HepG2 (cell line): ENCODE data around the gene SHISA9. TPM values are rescaled to one million over a fixed set of nuclear protein-coding genes. Genes with fewer than 3 reads are reported as not detected.

Experiments used
- ATAC-seq: fragments of 200-7000 bp; cut with Tn5 transposase; 3 replicates; pipeline ENCODE4 v1.9.1; 2020; ENCODE audit warnings: mild to moderate bottlenecking, moderate library complexity
- BruUV-seq: library from RNA; stranded (reverse); fragments of 400-500 nt; replicated peaks from 2 replicates; lab custom pipeline; 2021; lab: Mats Ljungman, UMichigan
- CTCF ChIA-PET: fragments of 300-600 bp; formaldehyde crosslinking; extraction: SDS; loops from one replicate; lab custom pipeline; 2021; ENCODE audit warnings: low total read pairs, inconsistent platforms, low intra/inter-chr PET ratio; lab: Yijun Ruan, JAX
- POLR2A ChIA-PET: fragments of 350-600 bp; sonication (Branson Sonifier 250); formaldehyde crosslinking; loops from one replicate; lab custom pipeline; 2020; ENCODE audit warnings: antibody characterized with exemption, inconsistent platforms; lab: Yijun Ruan, JAX
- DNase-seq: peaks from one replicate; pipeline ENCODE4 v3.0.0-alpha.2; 2015; ENCODE audit warnings: low spot score
- FAIRE-seq: peaks from 3 replicates; lab custom pipeline; 2011; peaks lifted over from hg19 to GRCh38; lab: Jason Lieb, UNC
- H2AFZ ChIP-seq: one replicate; pipeline ENCODE4 v1.6.1; 2011; ENCODE audit warnings: low read length, inconsistent platforms
- H3K27ac ChIP-seq: fragments of 300-600 bp; 3 replicates; pipeline ENCODE4 v1.8.0; 2011; ENCODE audit warnings: mixed run types, mild to moderate bottlenecking, mixed read lengths, low read length, inconsistent platforms; ENCODE audit not compliant: insufficient read depth; ENCODE audit errors: extremely low read length
- H3K27me3 ChIP-seq, 2 experiments: fragments of 200-600 bp in 1 of 2; 2 replicates in 1 of 2; 3 replicates in 1 of 2; pipeline versions ENCODE4 v1.6.0 to v1.8.0; 2011; ENCODE audit warnings: low read length in 2 of 2, mild to moderate bottlenecking in 2 of 2, moderate library complexity in 2 of 2, inconsistent platforms in 1 of 2; ENCODE audit not compliant: insufficient read depth in 2 of 2, control insufficient read depth in 1 of 2
- H3K36me3 ChIP-seq, 2 experiments: fragments of 200-600 bp in 1 of 2; replicated peaks in 1 of 2; 2 replicates in 1 of 2; 3 replicates in 1 of 2; pipeline versions ENCODE4 v1.5.1 to v1.8.0; 2011; ENCODE audit warnings: low read length in 2 of 2, inconsistent platforms in 1 of 2; ENCODE audit not compliant: insufficient read depth in 2 of 2, control insufficient read depth in 1 of 2
- H3K4me1 ChIP-seq: 2 replicates; pipeline ENCODE4 v1.5.1; 2012; ENCODE audit warnings: low read length, inconsistent platforms; ENCODE audit not compliant: insufficient read depth
- H3K4me2 ChIP-seq: 2 replicates; pipeline ENCODE4 v1.6.0; 2011; ENCODE audit warnings: low read depth, low read length, inconsistent platforms
- H3K4me3 ChIP-seq, 3 experiments: fragments of 200-600 bp in 1 of 3; sonication (generic), shearing (Covaris generic) in 1 of 3; replicated peaks in 1 of 3; 2 replicates each; pipeline ENCODE4 v1.5.1; 2011 to 2016; ENCODE audit warnings: low read length in 3 of 3, inconsistent platforms in 2 of 3, low read depth in 2 of 3, mild to moderate bottlenecking in 2 of 3, control low read depth in 1 of 3, mixed read lengths in 1 of 3; ENCODE audit not compliant: insufficient read depth in 1 of 3
- H3K79me2 ChIP-seq: one replicate; pipeline ENCODE4 v1.6.1; 2011; ENCODE audit warnings: low read length, inconsistent platforms; ENCODE audit not compliant: insufficient read depth
- H3K9ac ChIP-seq: 2 replicates; pipeline ENCODE4 v1.6.0; 2011; ENCODE audit warnings: mild to moderate bottlenecking, low read depth, low read length, inconsistent platforms; ENCODE audit not compliant: insufficient read depth
- H3K9me3 ChIP-seq: 2 replicates; pipeline ENCODE4 v1.5.1; 2012; ENCODE audit warnings: mild to moderate bottlenecking, low read length
- H4K20me1 ChIP-seq: 2 replicates; pipeline ENCODE4 v1.6.0; 2011; ENCODE audit warnings: inconsistent platforms, mild to moderate bottlenecking, low read length, moderate library complexity; ENCODE audit not compliant: insufficient read depth
- FLYWCH1 ChIP-seq: sonication (generic); formaldehyde crosslinking; IDR thresholded peaks from 2 replicates; pipeline ENCODE4 v1.8.1; 2023; ENCODE audit warnings: mild to moderate bottlenecking, missing genetic modification reagents
- ZNF660 ChIP-seq: sonication (generic); formaldehyde crosslinking; IDR thresholded peaks from 2 replicates; pipeline ENCODE4 v1.5.1; 2020; ENCODE audit warnings: mild to moderate bottlenecking, low read depth, missing genetic modification reagents, borderline replicate concordance
- WGBS: methylation state at CpG from one replicate; pipeline ENCODE4 v1.1.6; 2017; ENCODE audit warnings: low lambda C conversion rate; 5-methylcytosine and 5-hydroxymethylcytosine counted together
- in situ Hi-C: cut with HindIII; loops from 2 replicates; pipeline ENCODE4 v1.10.0; 2017; ENCODE audit warnings: low pct_unique_long_range_greater_than_20kb; ENCODE audit not compliant: extremely low pct_ligation_motif_present
- intact Hi-C: fragments of 100-400 bp; cut with micrococcal nuclease; formaldehyde crosslinking; loops from one replicate; pipeline ENCODE4 v1.10.0; 2022; ENCODE audit not compliant: unreplicated experiment
- polyA plus RNA-seq, 8 experiments: library from polyadenylated mRNA; depleted of rRNA in 3 of 8; stranded (reverse) in 7 of 8; unstranded in 1 of 8; fragments of >200 nt; fragmentation: Illumina TruSeq in 4 of 8; extraction: Trizol in 4 of 8; gene quantifications; 2 replicates each; pipeline versions ENCODE4 v1.2.1 to v1.2.3, GENCODE V29; 2011 to 2016; ENCODE audit warnings: low read depth in 4 of 8, missing spikeins in 1 of 8, mixed read lengths in 1 of 8; ENCODE audit not compliant: insufficient read depth in 1 of 8
- total RNA-seq, 5 experiments: library from RNA; depleted of rRNA; stranded (reverse); fragments of >200 nt; fragmentation: Illumina TruSeq; extraction: Trizol; gene quantifications; 2 replicates each; pipeline ENCODE4 v1.2.3, GENCODE V29; 2016; ENCODE audit warnings: low read depth in 1 of 5
- TF ChIP-seq, protein P1 (sequence below), 2 experiments: IDR thresholded peaks; 2 replicates each; pipeline ENCODE4 v1.6.1; 2011 to 2012; ENCODE audit warnings: low read length in 2 of 2, borderline replicate concordance in 1 of 2, low read depth in 1 of 2, mild to moderate bottlenecking in 1 of 2, moderate library complexity in 1 of 2

SHISA9 gene
- total and polyA plus RNA-seq, 2 of the 13 experiments (the other 11 are each of a cell fraction or from before 2014, with no cell fraction given): 0.01 TPM; not detected in 1

DNA sequence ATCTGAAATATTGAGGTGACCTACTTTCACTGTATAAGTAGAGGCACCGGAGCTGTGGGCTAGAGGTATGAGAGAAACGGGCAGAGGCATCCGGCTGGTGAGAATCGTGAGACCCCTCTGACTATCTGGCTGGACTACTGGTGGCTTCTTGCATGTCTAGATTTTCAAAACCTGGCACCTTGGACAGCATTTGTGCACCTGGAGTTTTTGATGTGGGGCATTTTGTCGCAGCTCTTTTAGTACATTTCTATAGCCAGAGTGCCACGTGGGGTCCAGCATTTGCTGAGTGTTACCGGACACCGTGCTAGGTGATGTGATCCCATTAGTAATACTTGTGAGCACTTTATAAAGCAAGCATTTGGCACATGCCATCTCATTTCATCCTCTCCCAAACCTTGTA is 32.6 kb upstream of the SHISA9 start:
- in situ Hi-C loops: no loop called here
- Histone ChIP-seq H3K27me3 (peaks cover 0 to 17% of the 10 kb centered on the region in 2 experiments; a peak in 3 of 5 replicates), H3K36me3 (no peaks in the 10 kb centered on the region), H3K9ac (no peak overlapping the region), H3K4me2 (no peak overlapping the region), H3K27ac (no peak overlapping the region), H4K20me1 (no peaks in the 10 kb centered on the region), H3K4me3 (no peak overlapping the region), H3K79me2 (no peaks in the 10 kb centered on the region), H3K9me3 (peaks cover 5% of the 10 kb centered on the region; the same call in 1 of the 2 replicates), H3K4me1 (peaks cover 7% of the 10 kb centered on the region), H2AFZ (no peak overlapping the region)
- ChIA-PET POLR2A (no interaction called here), CTCF (no interaction called here)
- no peak for ATAC-seq
- intact Hi-C loops: no loop called here
- FAIRE-seq: no peak
- no peak for DNase-seq
- TF ChIP-seq ZNF660 (CRISPR knock-in tag): no peak
- no peak for TF ChIP-seq FLYWCH1
- TF ChIP-seq, protein P1, sequence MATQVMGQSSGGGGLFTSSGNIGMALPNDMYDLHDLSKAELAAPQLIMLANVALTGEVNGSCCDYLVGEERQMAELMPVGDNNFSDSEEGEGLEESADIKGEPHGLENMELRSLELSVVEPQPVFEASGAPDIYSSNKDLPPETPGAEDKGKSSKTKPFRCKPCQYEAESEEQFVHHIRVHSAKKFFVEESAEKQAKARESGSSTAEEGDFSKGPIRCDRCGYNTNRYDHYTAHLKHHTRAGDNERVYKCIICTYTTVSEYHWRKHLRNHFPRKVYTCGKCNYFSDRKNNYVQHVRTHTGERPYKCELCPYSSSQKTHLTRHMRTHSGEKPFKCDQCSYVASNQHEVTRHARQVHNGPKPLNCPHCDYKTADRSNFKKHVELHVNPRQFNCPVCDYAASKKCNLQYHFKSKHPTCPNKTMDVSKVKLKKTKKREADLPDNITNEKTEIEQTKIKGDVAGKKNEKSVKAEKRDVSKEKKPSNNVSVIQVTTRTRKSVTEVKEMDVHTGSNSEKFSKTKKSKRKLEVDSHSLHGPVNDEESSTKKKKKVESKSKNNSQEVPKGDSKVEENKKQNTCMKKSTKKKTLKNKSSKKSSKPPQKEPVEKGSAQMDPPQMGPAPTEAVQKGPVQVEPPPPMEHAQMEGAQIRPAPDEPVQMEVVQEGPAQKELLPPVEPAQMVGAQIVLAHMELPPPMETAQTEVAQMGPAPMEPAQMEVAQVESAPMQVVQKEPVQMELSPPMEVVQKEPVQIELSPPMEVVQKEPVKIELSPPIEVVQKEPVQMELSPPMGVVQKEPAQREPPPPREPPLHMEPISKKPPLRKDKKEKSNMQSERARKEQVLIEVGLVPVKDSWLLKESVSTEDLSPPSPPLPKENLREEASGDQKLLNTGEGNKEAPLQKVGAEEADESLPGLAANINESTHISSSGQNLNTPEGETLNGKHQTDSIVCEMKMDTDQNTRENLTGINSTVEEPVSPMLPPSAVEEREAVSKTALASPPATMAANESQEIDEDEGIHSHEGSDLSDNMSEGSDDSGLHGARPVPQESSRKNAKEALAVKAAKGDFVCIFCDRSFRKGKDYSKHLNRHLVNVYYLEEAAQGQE (IDR thresholded peaks at IDR 0.05; ENCODE audit: borderline replicate concordance in 1 of 2, low read depth in 1 of 2, low read length in 2 of 2): peak in 1 of 2 experiments; percentile 54; a peak in 2 of 4 replicates
- WGBS: 38% methylated on average over 8 of the region's 8 CpGs
- no TSS peak for BruUV-seq
